Loucy (cell line): ENCODE measurements around the gene RXRA.

ENCODE experiments used
- H2AFZ ChIP-seq: fragments of 200-600 bp; sonication (generic); 2 replicates; pipeline ENCODE4 v1.6.0; 2016; ENCODE audit warnings: antibody characterized with exemption, mild to moderate bottlenecking, low read length, moderate library complexity
- H3F3A ChIP-seq: fragments of 200-600 bp; 2 replicates; pipeline ENCODE4 v1.6.0; 2016; ENCODE audit warnings: antibody characterized with exemption, low read depth, mild to moderate bottlenecking
- H3K27me3 ChIP-seq: fragments of 200-600 bp; sonication (generic); 2 replicates; pipeline ENCODE4 v1.6.1; 2014; ENCODE audit warnings: low read length, mild to moderate bottlenecking; ENCODE audit not compliant: insufficient read depth, poor library complexity, severe bottlenecking
- H3K36me3 ChIP-seq: fragments of 200-600 bp; sonication (generic); 2 replicates; pipeline ENCODE4 v1.6.1; 2016; ENCODE audit warnings: low read length; ENCODE audit not compliant: insufficient read depth
- H3K4me1 ChIP-seq: fragments of 200-600 bp; sonication (generic); 2 replicates; pipeline ENCODE4 v1.5.1; 2014; ENCODE audit warnings: low read length, mild to moderate bottlenecking; ENCODE audit not compliant: insufficient read depth, poor library complexity, severe bottlenecking
- H3K4me2 ChIP-seq: fragments of 200-600 bp; sonication (generic); 2 replicates; pipeline ENCODE4 v1.6.0; 2014; ENCODE audit warnings: antibody characterized with exemption, low read length, low read depth, mild to moderate bottlenecking; ENCODE audit not compliant: poor library complexity, severe bottlenecking
- H3K4me3 ChIP-seq: fragments of 200-600 bp; sonication (generic); 2 replicates; pipeline ENCODE4 v1.5.1; 2014; ENCODE audit warnings: low read length, mild to moderate bottlenecking, mixed read lengths; ENCODE audit not compliant: poor library complexity, severe bottlenecking
- H3K79me2 ChIP-seq: fragments of 200-600 bp; sonication (generic); 2 replicates; pipeline ENCODE4 v1.6.1; 2014; ENCODE audit warnings: low read length; ENCODE audit not compliant: insufficient read depth
- H3K9ac ChIP-seq: fragments of 200-600 bp; sonication (generic); 2 replicates; pipeline ENCODE4 v1.6.0; 2014; ENCODE audit warnings: mild to moderate bottlenecking, low read depth, low read length, moderate library complexity; ENCODE audit not compliant: poor library complexity, severe bottlenecking
- H3K9me2 ChIP-seq: fragments of 200-600 bp; sonication (generic); replicated peaks from 2 replicates; pipeline ENCODE4 v1.6.1; 2016; ENCODE audit warnings: low read depth, low read length, mixed read lengths
- H3K9me3 ChIP-seq: fragments of 200-600 bp; sonication (generic); 2 replicates; pipeline ENCODE4 v1.6.1; 2014; ENCODE audit warnings: mild to moderate bottlenecking, antibody characterized with exemption, low read length, low read depth; ENCODE audit not compliant: insufficient read depth
- H4K20me1 ChIP-seq: fragments of 200-600 bp; sonication (generic); 2 replicates; pipeline ENCODE4 v1.6.0; 2014; ENCODE audit warnings: antibody characterized with exemption, low read length, mild to moderate bottlenecking; ENCODE audit not compliant: insufficient read depth, poor library complexity, severe bottlenecking
- CTCF ChIP-seq: fragments of 200-600 bp; sonication (generic); conservative IDR thresholded peaks from 2 replicates; pipeline ENCODE4 v1.5.1; 2014; ENCODE audit warnings: mild to moderate bottlenecking, antibody characterized with exemption, low read length
- EZH2phosphoT487 ChIP-seq: fragments of 200-600 bp; IDR thresholded peaks from 2 replicates; pipeline ENCODE4 v1.6.1; 2018; ENCODE audit warnings: antibody characterized with exemption, mild to moderate bottlenecking, moderate library complexity, borderline replicate concordance

RXRA gene

GRCh38 chr9:134330590-134330989 lies 4.3 kb downstream of the RXRA start:
- no peaks in the 10 kb centered on the region for H3K9me3 ChIP-seq
- no peaks in the 10 kb centered on the region for H3F3A ChIP-seq
- H3K36me3 ChIP-seq: no peaks in the 10 kb centered on the region
- H3K4me2 ChIP-seq: peak overlapping the region; percentile 99
- no peak for TF ChIP-seq EZH2phosphoT487
- no peak for TF ChIP-seq CTCF
- no peak overlapping the region for H2AFZ ChIP-seq
- H4K20me1 ChIP-seq: peaks cover 39% of the 10 kb centered on the region
- H3K27me3 ChIP-seq: no peaks in the 10 kb centered on the region
- H3K9me2 ChIP-seq: no peaks in the 10 kb centered on the region
- peak overlapping the region; percentile 63 for H3K9ac ChIP-seq
- H3K79me2 ChIP-seq: peaks cover 87% of the 10 kb centered on the region
- H3K4me3 ChIP-seq: no peak overlapping the region
- peaks cover 47% of the 10 kb centered on the region for H3K4me1 ChIP-seq

GRCh38 chr9:134331186-134332025 lies 5.2 kb downstream of the RXRA start:
- Histone ChIP-seq H3K9me3 (no peaks in the 10 kb centered on the region), H3K4me2 (peak overlapping the region; percentile 99), H3F3A (no peaks in the 10 kb centered on the region), H3K27me3 (no peaks in the 10 kb centered on the region), H3K79me2 (peaks cover 94% of the 10 kb centered on the region), H3K4me1 (peaks cover 45% of the 10 kb centered on the region), H3K36me3 (no peaks in the 10 kb centered on the region), H2AFZ (no peak overlapping the region), H4K20me1 (peaks cover 39% of the 10 kb centered on the region), H3K9me2 (no peaks in the 10 kb centered on the region), H3K4me3 (no peak overlapping the region), H3K9ac (no peak overlapping the region)
- TF ChIP-seq CTCF (no peak), EZH2phosphoT487 (no peak)

GRCh38 chr9:134332266-134332665 lies 6.0 kb downstream of the RXRA start:
- Histone ChIP-seq H3K9me2 (no peaks in the 10 kb centered on the region), H4K20me1 (peaks cover 35% of the 10 kb centered on the region), H3K36me3 (no peaks in the 10 kb centered on the region), H3F3A (no peaks in the 10 kb centered on the region), H3K27me3 (no peaks in the 10 kb centered on the region), H3K79me2 (peaks cover 90% of the 10 kb centered on the region), H3K4me1 (peaks cover 41% of the 10 kb centered on the region), H2AFZ (no peak overlapping the region), H3K9me3 (no peaks in the 10 kb centered on the region), H3K4me3 (no peak overlapping the region), H3K4me2 (no peak overlapping the region), H3K9ac (no peak overlapping the region)
- TF ChIP-seq EZH2phosphoT487 (no peak), CTCF (no peak)
